ENCODE measurements around the gene PEX16. TPM values are rescaled to one million over a fixed set of nuclear protein-coding genes. Genes with fewer than 3 reads are reported as not detected.

PEX16 gene
- total RNA-seq, 1 experiment from 2014 or later = 28.1 TPM

GRCh38 chr11:45894555-45895247 lies 23.0 kb downstream of the PEX16 start:
- intact Hi-C loops (cut with micrococcal nuclease) = loop anchor here (10.0 kb wide), 1 partner anchor 50 kb away; the partner anchor contains the start of gene CRY2
- Mint-ChIP-seq H3K27me3 (ENCODE audit: insufficient read depth, unreplicated experiment) (peaks cover 12% of the 10 kb centered on the region), H3K4me1 (ENCODE audit: insufficient read depth, unreplicated experiment) (no peaks in the 10 kb centered on the region), H3K27ac (ENCODE audit: low read depth, unreplicated experiment) (no peak overlapping the region), H3K36me3 (ENCODE audit: insufficient read depth, unreplicated experiment) (no peaks in the 10 kb centered on the region), H3K4me3 (ENCODE audit: unreplicated experiment) (no peak overlapping the region), H3K9me3 (ENCODE audit: unreplicated experiment) (no peaks in the 10 kb centered on the region)
- BruUV-seq (replicated peaks) = no TSS peak
- no peak for DNase-seq (ENCODE audit: unreplicated experiment)
- CTCF ChIA-PET = interaction anchor here (1.2 kb wide), 1 partner anchor 22 kb away, joined by 3 read pairs; no protein-coding TSS in a partner anchor
- POLR2A ChIA-PET = no interaction called here
- no peak for TF ChIP-seq CTCF (IDR thresholded peaks at IDR 0.05; ENCODE audit: unreplicated experiment)

GRCh38 chr11:45892856-45893255 lies 24.8 kb downstream of the PEX16 start:
- Mint-ChIP-seq H3K4me3 (ENCODE audit: unreplicated experiment) (no peak overlapping the region), H3K9me3 (ENCODE audit: unreplicated experiment) (no peaks in the 10 kb centered on the region), H3K27me3 (ENCODE audit: insufficient read depth, unreplicated experiment) (peaks cover 12% of the 10 kb centered on the region), H3K27ac (ENCODE audit: low read depth, unreplicated experiment) (no peak overlapping the region), H3K36me3 (ENCODE audit: insufficient read depth, unreplicated experiment) (no peaks in the 10 kb centered on the region), H3K4me1 (ENCODE audit: insufficient read depth, unreplicated experiment) (no peaks in the 10 kb centered on the region)
- intact Hi-C loops (cut with micrococcal nuclease) = loop anchor here (10.0 kb wide), 1 partner anchor 48 kb away; the partner anchor contains the start of gene CRY2
- no peak for TF ChIP-seq CTCF (IDR thresholded peaks at IDR 0.05; ENCODE audit: unreplicated experiment)
- POLR2A ChIA-PET = interaction anchor here (0.6 to 0.9 kb wide), 2 partner anchors 39 to 57 kb away, joined by 3 read pairs; no protein-coding TSS in a partner anchor
- BruUV-seq (replicated peaks) = no TSS peak
- CTCF ChIA-PET = interaction anchor here (0.6 to 1.2 kb wide), 2 partner anchors 21 to 202 kb away, joined by 3 to 4 read pairs; no protein-coding TSS in a partner anchor
- DNase-seq (ENCODE audit: unreplicated experiment) = no peak

GRCh38 chr11:45890886-45891550 lies 26.7 kb downstream of the PEX16 start:
- ChIA-PET POLR2A (interaction anchor here (0.8 to 0.9 kb wide), 2 partner anchors 8 to 11 kb away, joined by 3 to 4 read pairs; no protein-coding TSS in a partner anchor), CTCF (interaction anchor here (1.2 kb wide), 1 partner anchor 48 kb away, joined by 3 read pairs; no protein-coding TSS in a partner anchor)
- no peak overlapping the region for H3K27ac Mint-ChIP-seq (ENCODE audit: low read depth, unreplicated experiment)

More at GRCh38 chr11:45890886-45891550, 26.7 kb downstream of the PEX16 start:
- H3K4me1 Mint-ChIP-seq (ENCODE audit: insufficient read depth, unreplicated experiment) = no peaks in the 10 kb centered on the region
- H3K36me3 Mint-ChIP-seq (ENCODE audit: insufficient read depth, unreplicated experiment) = no peaks in the 10 kb centered on the region
- no peak for DNase-seq (ENCODE audit: unreplicated experiment)
- no peak overlapping the region for H3K4me3 Mint-ChIP-seq (ENCODE audit: unreplicated experiment)
- intact Hi-C loops (cut with micrococcal nuclease) = loop anchor here (10.0 kb wide), 1 partner anchor 46 kb away; the partner anchor contains the start of gene CRY2
- no peaks in the 10 kb centered on the region for H3K9me3 Mint-ChIP-seq (ENCODE audit: unreplicated experiment)
- peaks cover 12% of the 10 kb centered on the region for H3K27me3 Mint-ChIP-seq (ENCODE audit: insufficient read depth, unreplicated experiment)
- no TSS peak for BruUV-seq (replicated peaks)
- TF ChIP-seq CTCF (IDR thresholded peaks at IDR 0.05; ENCODE audit: unreplicated experiment) = no peak

Measured in MCF 10A (cell line).